B cell (primary cell): ENCODE results near the gene TMEM134. TPM values are rescaled to one million over a fixed set of nuclear protein-coding genes. Genes with fewer than 3 reads are reported as not detected.
A peak's percentile ranks its signal among the peaks of the same experiment; 100 is the strongest.

ENCODE experiments used
- ATAC-seq: fragments of 200-7000 bp; cut with Tn5 transposase; one replicate; pipeline ENCODE4 v1.10.0; 2021; ENCODE audit warnings: low read depth, mild to moderate bottlenecking, moderate number of reproducible peaks, moderate library complexity
- CTCF ChIA-PET: fragments of 350-600 bp; sonication (Branson Sonifier 250); formaldehyde crosslinking; loops from one replicate; lab custom pipeline; 2021; ENCODE audit warnings: antibody characterized with exemption, inconsistent platforms; lab: Charles Lee
- POLR2A ChIA-PET: fragments of 350-600 bp; sonication (Branson Sonifier 250); formaldehyde crosslinking; loops from one replicate; lab custom pipeline; 2021; ENCODE audit warnings: antibody characterized with exemption; lab: Charles Lee
- DNase-seq: peaks from one replicate; pipeline ENCODE4 v3.0.0; 2013
- H2AFZ ChIP-seq: 2 replicates; pipeline ENCODE4 v1.6.1; 2012; ENCODE audit warnings: mild to moderate bottlenecking, low read depth, low read length; ENCODE audit not compliant: insufficient read depth, poor library complexity, severe bottlenecking
- H3K27ac ChIP-seq, 2 donors: 1 replicate in 1 of 2; 2 replicates in 1 of 2; pipeline ENCODE4 v1.5.1; 2012 to 2013; ENCODE audit warnings: low read length in 2 of 2, mild to moderate bottlenecking in 2 of 2, moderate library complexity in 1 of 2
- H3K27me3 ChIP-seq, 4 experiments: fragments of 200-600 bp in 1 of 4; sonication (generic) in 1 of 4; replicated peaks in 1 of 4; 1 replicate in 2 of 4; 2 replicates in 2 of 4; pipeline versions ENCODE4 v1.6.1 to v1.7.0; 2013 to 2016; ENCODE audit warnings: low read length in 3 of 4, mild to moderate bottlenecking in 2 of 4, mixed read lengths in 1 of 4, moderate library complexity in 1 of 4; ENCODE audit not compliant: insufficient read depth in 4 of 4, control insufficient read depth in 3 of 4; ENCODE audit errors: control extremely low read depth in 1 of 4
- H3K36me3 ChIP-seq, 2 experiments: replicated peaks in 1 of 2; 1 replicate in 1 of 2; 2 replicates in 1 of 2; pipeline versions ENCODE4 v1.6.1 to v1.7.1; 2013; ENCODE audit warnings: low read length in 1 of 2; ENCODE audit not compliant: insufficient read depth in 2 of 2, control insufficient read depth in 1 of 2; ENCODE audit errors: control extremely low read depth in 1 of 2, extremely low read depth in 1 of 2
- H3K4me1 ChIP-seq, 2 donors: fragments of 200-600 bp in 1 of 2; sonication (generic) in 1 of 2; 1 replicate in 1 of 2; 2 replicates in 1 of 2; pipeline versions ENCODE4 v1.5.1 to v1.6.1; 2013 to 2017; ENCODE audit warnings: low read length in 2 of 2; ENCODE audit not compliant: control insufficient read depth in 2 of 2, insufficient read depth in 2 of 2
- H3K4me2 ChIP-seq: replicated peaks from 2 replicates; pipeline ENCODE3; 2012; ENCODE audit warnings: mild to moderate bottlenecking, low read depth, low read length; ENCODE audit not compliant: poor library complexity, severe bottlenecking
- H3K4me3 ChIP-seq, 5 experiments: fragments of 200-600 bp in 1 of 5; sonication (generic) in 1 of 5; 1 replicate in 3 of 5; 2 replicates in 2 of 5; pipeline versions ENCODE4 v1.5.1 to v1.7.0; 2011 to 2016; ENCODE audit warnings: low read length in 4 of 5, mild to moderate bottlenecking in 4 of 5, low read depth in 2 of 5, control low read depth in 1 of 5, moderate library complexity in 1 of 5; ENCODE audit not compliant: insufficient read depth in 1 of 5; ENCODE audit errors: control extremely low read depth in 1 of 5, extremely low read depth in 1 of 5
- H3K79me2 ChIP-seq: fragments of 200-600 bp; sonication (generic); one replicate; pipeline ENCODE4 v1.6.0; 2016; ENCODE audit warnings: low read length; ENCODE audit not compliant: control insufficient read depth, insufficient read depth
- H3K9ac ChIP-seq: fragments of 200-600 bp; sonication (generic); 2 replicates; pipeline ENCODE4 v1.6.1; 2017; ENCODE audit warnings: mild to moderate bottlenecking, low read length, moderate library complexity
- H3K9me3 ChIP-seq, 3 donors: one replicate each; pipeline versions ENCODE4 v1.6.1 to v1.7.1; 2013; ENCODE audit warnings: low read length in 2 of 3; ENCODE audit not compliant: control insufficient read depth in 2 of 3, insufficient read depth in 1 of 3; ENCODE audit errors: control extremely low read depth in 1 of 3
- H4K20me1 ChIP-seq: 2 replicates; pipeline ENCODE4 v1.6.0; 2012; ENCODE audit warnings: mild to moderate bottlenecking, low read length; ENCODE audit not compliant: insufficient read depth, control insufficient read depth, poor library complexity, severe bottlenecking
- H3K27ac Mint-ChIP-seq: one replicate; pipeline ENCODE4 v1.8.0; 2021; ENCODE audit warnings: mixed read lengths
- H3K27me3 Mint-ChIP-seq: one replicate; pipeline ENCODE4 v1.8.0; 2021; ENCODE audit warnings: mixed read lengths
- H3K4me1 Mint-ChIP-seq: one replicate; pipeline ENCODE4 v1.8.0; 2021; ENCODE audit warnings: mixed read lengths
- H3K4me3 Mint-ChIP-seq: one replicate; pipeline ENCODE4 v1.8.0; 2021; ENCODE audit warnings: mixed read lengths
- H3K9me3 Mint-ChIP-seq: one replicate; pipeline ENCODE4 v1.8.0; 2022; ENCODE audit warnings: mixed read lengths; ENCODE audit not compliant: insufficient read depth
- CTCF ChIP-seq: fragments of 200-600 bp; IDR thresholded peaks from one replicate; pipeline ENCODE4 v1.8.0; 2022; ENCODE audit warnings: antibody characterized with exemption, mild to moderate bottlenecking
- EZH2 ChIP-seq: IDR thresholded peaks from 2 replicates; pipeline ENCODE4 v1.6.1; 2012; ENCODE audit warnings: borderline replicate concordance, low read depth, mild to moderate bottlenecking, moderate library complexity, low read length; ENCODE audit not compliant: insufficient read depth, poor library complexity, severe bottlenecking
- WGBS: methylation state at CpG from one replicate; pipeline ENCODE4 v1.1.5; 2013; ENCODE audit warnings: missing lambda C conversion rate; ENCODE audit not compliant: insufficient coverage; 5-methylcytosine and 5-hydroxymethylcytosine counted together
- intact Hi-C: fragments of 100-400 bp; cut with micrococcal nuclease; formaldehyde crosslinking; loops from one replicate; pipeline ENCODE4 v1.10.0; 2022
- polyA plus RNA-seq: library from polyadenylated mRNA; depleted of rRNA; stranded (reverse); fragments of >200 nt; gene quantifications from 2 replicates; pipeline ENCODE4 v1.2.3, GENCODE V29; 2012
- total RNA-seq, 2 donors: library from RNA; stranded (reverse); fragments of 120-200 nt in 1 of 2; gene quantifications; 1 replicate in 1 of 2; 2 replicates in 1 of 2; pipeline versions ENCODE4 v1.2.3 to v1.2.4, GENCODE V29; 2013 to 2022

TMEM134 gene
- total and polyA plus RNA-seq, 2 donors (not counting 1 experiment from before 2014, with no cell fraction given) = 167 to 197 TPM

GRCh38 chr11:67415501-67416304 lies 53.3 kb downstream of the TMEM134 start, which contains the start of gene CARNS1:
Gene CARNS1, plus strand, starts transcription at chr11:67415678. Its CDS starts 522 bp downstream, at chr11:67416200.
- CTCF ChIA-PET = interaction anchor here (1.3 to 10.4 kb wide), 2 partner anchors 9 to 13 kb away, joined by 3 to 121 read pairs; partner anchors contain the start of genes PPP1CA and TBC1D10C
- Histone ChIP-seq H3K4me2 (peak within 1 kb of the TSS; percentile 95), H3K9ac (peak within 1 kb of the TSS; percentile 61), H3K4me3 (peak within 1 kb of the TSS in 4 of 5 experiments; percentile 40 to 62 (median 54)), H3K27me3 (no peaks in the 10 kb centered on the region), H3K4me1 (peaks cover 86 to 93% of the 10 kb centered on the region in 2 donors), H3K9me3 (peaks cover 0 to 2% (median 0%) of the 10 kb centered on the region in 3 donors), H2AFZ (peak within 1 kb of the TSS; percentile 72), H3K79me2 (peaks cover 34% of the 10 kb centered on the region), H3K27ac (peak within 1 kb of the TSS; percentile 56 to 71), H4K20me1 (no peaks in the 10 kb centered on the region), H3K36me3 (no peaks in the 10 kb centered on the region)
- Mint-ChIP-seq H3K9me3 (no peaks in the 10 kb centered on the region), H3K27ac (peak within 1 kb of the TSS; percentile 98), H3K4me3 (peak within 1 kb of the TSS; percentile 89), H3K4me1 (peaks cover 81% of the 10 kb centered on the region), H3K27me3 (no peaks in the 10 kb centered on the region)
- POLR2A ChIA-PET = interaction anchor here (1.1 to 10.7 kb wide), 3 partner anchors 12 to 115 kb away, joined by 3 to 195 read pairs (median 4); partner anchors contain the start of genes PPP1CA and TBC1D10C
- 9% methylated on average over 61 of the region's 67 CpGs for WGBS
- ATAC-seq = no peak
- intact Hi-C loops = no loop called here
- no peak for DNase-seq
- TF ChIP-seq CTCF = no peak
- TF ChIP-seq EZH2 = no peak
